Lower leg skin (tissue), 3 donors: ENCODE data around the gene ST14.

ENCODE experiments used
- POLR2A ChIP-seq, 2 donors: fragments of 450-650 bp; IDR thresholded peaks; one replicate each; pipeline ENCODE4 v1.6.1; 2016 to 2017; ENCODE audit warnings: antibody characterized with exemption in 2 of 2, mild to moderate bottlenecking in 1 of 2, moderate library complexity in 1 of 2
- TF ChIP-seq, protein P1 (sequence below), 3 donors: fragments of 450-650 bp; IDR thresholded peaks; one replicate each; pipeline ENCODE4 v1.5.1; 2016; ENCODE audit warnings: antibody characterized with exemption in 3 of 3, mild to moderate bottlenecking in 3 of 3, moderate library complexity in 2 of 3

- TF ChIP-seq POLR2A (IDR thresholded peaks at IDR 0.05) = no peak
- TF ChIP-seq, protein P1, sequence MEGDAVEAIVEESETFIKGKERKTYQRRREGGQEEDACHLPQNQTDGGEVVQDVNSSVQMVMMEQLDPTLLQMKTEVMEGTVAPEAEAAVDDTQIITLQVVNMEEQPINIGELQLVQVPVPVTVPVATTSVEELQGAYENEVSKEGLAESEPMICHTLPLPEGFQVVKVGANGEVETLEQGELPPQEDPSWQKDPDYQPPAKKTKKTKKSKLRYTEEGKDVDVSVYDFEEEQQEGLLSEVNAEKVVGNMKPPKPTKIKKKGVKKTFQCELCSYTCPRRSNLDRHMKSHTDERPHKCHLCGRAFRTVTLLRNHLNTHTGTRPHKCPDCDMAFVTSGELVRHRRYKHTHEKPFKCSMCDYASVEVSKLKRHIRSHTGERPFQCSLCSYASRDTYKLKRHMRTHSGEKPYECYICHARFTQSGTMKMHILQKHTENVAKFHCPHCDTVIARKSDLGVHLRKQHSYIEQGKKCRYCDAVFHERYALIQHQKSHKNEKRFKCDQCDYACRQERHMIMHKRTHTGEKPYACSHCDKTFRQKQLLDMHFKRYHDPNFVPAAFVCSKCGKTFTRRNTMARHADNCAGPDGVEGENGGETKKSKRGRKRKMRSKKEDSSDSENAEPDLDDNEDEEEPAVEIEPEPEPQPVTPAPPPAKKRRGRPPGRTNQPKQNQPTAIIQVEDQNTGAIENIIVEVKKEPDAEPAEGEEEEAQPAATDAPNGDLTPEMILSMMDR (IDR thresholded peaks at IDR 0.05) = no peak
These were observed 33.3 kb downstream of the ST14 start for GRCh38 chr11:130192845-130193267.
